ENCODE data around the gene MT1H.

GRCh38 chr16:56649271-56649670, 20.3 kb upstream of the MT1H start:
- TF ChIP-seq, protein P1, sequence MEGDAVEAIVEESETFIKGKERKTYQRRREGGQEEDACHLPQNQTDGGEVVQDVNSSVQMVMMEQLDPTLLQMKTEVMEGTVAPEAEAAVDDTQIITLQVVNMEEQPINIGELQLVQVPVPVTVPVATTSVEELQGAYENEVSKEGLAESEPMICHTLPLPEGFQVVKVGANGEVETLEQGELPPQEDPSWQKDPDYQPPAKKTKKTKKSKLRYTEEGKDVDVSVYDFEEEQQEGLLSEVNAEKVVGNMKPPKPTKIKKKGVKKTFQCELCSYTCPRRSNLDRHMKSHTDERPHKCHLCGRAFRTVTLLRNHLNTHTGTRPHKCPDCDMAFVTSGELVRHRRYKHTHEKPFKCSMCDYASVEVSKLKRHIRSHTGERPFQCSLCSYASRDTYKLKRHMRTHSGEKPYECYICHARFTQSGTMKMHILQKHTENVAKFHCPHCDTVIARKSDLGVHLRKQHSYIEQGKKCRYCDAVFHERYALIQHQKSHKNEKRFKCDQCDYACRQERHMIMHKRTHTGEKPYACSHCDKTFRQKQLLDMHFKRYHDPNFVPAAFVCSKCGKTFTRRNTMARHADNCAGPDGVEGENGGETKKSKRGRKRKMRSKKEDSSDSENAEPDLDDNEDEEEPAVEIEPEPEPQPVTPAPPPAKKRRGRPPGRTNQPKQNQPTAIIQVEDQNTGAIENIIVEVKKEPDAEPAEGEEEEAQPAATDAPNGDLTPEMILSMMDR (IDR thresholded peaks at IDR 0.05): no peak
- TF ChIP-seq ZFX (IDR thresholded peaks at IDR 0.05; ENCODE audit: borderline replicate concordance): no peak
